NCI-H1105 treated with DMSO at 0.1 percent for 48 hours (cell line): Measurements from ENCODE around the gene LCE4A.
"Not testable (repeated sequence)": the region's sequence is repeated elsewhere in the genome, so short reads cannot be mapped to it uniquely, and the experiment has no call there.

Source experiments
- DNase-seq: peaks from one replicate; lab custom pipeline; 2025; lab: John Stamatoyannopoulos, UW

Gene LCE4A

GRCh38 chr1:152707860-152708259, at the start of gene LCE4A:
Gene LCE4A (plus strand): TSS chr1:152708160. CDS start chr1:152709076, 916 bp downstream.
- no peak for DNase-seq

- no peak for DNase-seq
These were observed 49.3 kb upstream of the LCE4A start for GRCh38 chr1:152658649-152659048.

DNA sequence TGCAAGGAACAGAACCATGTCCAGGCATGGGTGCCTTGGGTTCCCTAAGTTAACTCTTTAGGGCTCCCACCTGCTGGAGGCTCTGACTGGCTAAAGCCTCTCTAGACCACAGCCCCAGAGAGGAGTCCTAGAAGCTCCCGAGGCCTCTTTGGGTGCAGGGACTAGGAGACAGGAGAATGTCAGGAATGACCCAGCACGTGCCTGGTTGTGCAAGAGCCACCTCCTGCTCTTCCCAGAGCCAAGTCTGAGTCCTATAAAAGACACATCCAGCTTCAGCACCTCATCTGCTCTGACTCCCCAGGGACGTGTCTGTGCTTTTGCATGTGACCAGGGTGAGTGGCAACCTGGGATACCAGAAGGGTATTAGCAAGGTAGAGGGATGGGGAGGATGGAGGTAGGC, 44.9 kb upstream of the LCE4A start, which contains the start of gene LCE2D:
TSS of gene LCE2D (plus strand) at position 283 of the 400 bp plus-strand sequence. CDS start 726 bp downstream, outside the sequence.
- DNase-seq: no peak

DNA sequence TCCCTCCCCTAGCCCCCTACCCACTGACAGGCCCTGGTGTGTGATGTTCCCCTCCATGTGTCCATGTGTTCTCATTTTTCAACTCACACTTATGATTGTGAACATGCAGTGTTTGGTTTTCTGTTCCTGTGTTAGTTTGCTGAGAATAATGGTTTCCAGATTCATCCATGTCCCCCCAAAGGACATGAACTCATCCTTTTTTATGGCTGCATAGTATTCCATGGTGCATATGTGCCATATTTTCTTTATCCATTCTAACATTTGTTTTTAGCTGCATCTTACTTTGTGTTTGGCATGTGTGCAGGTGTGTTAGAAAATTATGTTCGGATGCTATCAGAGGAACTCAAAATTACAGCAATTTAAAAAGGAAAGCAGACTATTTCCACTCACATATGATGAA, 41.8 kb upstream of the LCE4A start:
- not testable (repeated sequence) for DNase-seq

GRCh38 chr1:152667648-152668047, 40.3 kb upstream of the LCE4A start:
- DNase-seq: no peak

- no peak for DNase-seq
These were observed 34.9 kb upstream of the LCE4A start for GRCh38 chr1:152673016-152673415.

DNA sequence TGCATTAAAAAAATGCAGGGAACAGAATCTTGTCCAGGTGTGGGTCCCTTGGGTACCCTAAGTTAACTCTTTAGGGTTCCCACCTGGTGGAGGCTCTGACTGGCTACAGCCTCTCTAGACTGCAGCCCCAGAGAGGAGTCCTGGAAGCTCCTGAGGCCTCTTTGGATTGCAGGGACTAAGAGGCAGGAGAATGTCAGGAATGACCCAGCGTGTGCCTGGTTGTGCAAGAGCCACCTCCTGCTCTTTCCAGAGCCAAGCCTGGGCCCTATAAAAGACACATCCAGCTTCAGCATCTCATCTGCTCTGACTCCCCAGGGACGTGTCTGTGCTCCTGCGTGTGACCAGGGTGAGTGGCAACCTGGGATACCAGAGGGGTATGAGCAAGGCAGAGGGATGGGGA, 33.0 kb upstream of the LCE4A start, which contains the start of gene LCE2C:
TSS of gene LCE2C (plus strand) at position 297 of the 400 bp plus-strand sequence. CDS start 737 bp downstream, outside the sequence.
- DNase-seq: not testable (repeated sequence)

DNA sequence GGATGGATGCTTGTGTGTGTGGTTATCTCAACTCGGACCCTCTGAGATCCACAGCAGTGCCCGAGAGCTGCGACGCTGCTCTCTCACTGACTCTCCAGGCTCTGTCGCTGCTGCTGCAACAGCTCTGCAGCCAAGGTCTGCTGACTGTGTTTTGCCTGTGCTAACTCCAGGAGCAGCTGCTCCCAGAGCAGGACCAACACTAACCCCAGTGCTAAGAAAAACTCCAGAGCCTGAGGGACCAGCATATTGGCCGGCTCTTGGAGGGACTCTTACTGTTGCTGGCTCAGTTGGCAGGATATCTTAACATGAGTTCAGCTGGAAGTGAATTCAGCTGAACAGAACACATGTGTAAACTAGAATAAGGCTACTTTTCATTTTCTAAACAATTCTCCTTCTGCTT, 28.5 kb upstream of the LCE4A start:
- DNase-seq: no peak

DNA sequence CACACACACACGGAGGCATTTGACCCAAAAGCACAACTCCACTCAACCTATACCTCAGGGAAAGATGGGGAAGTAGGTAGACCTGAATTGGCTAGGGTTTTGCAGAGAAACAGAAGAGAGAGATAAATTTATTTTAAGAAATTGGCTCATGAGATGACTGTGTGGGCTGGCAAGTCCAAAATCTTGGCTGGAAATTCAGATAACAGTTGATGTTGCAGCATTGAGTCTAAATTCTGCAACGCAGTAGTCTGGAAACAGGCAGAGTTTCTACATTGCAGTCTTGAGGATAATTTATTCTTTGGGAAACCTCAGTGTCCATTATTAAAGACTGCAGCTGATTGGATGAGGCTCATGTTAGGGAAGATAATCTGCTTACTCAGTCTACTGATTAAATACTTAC, 26.3 kb upstream of the LCE4A start:
- no peak for DNase-seq

GRCh38 chr1:152683846-152684245, 24.1 kb upstream of the LCE4A start:
- no peak for DNase-seq

DNA sequence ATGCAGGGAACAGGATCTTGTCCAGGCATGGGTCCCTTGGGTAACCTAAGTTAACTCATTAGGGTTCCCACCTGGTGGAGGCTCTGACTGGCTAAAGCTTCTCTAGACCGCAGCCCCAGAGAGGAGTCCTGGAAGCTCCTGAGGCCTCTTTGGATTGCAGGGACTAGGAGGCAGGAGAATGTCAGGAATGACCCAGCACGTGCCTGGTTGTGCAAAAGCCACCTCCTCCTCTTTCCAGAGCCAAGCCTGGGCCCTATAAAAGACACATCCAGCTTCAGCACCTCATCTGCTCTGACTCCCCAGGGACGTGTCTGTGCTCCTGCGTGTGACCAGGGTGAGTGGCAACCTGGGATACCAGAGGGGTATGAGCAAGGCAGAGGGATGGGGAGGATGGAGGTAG, 22.1 kb upstream of the LCE4A start, which contains the start of gene LCE2B:
TSS of gene LCE2B (plus strand) at position 301 of the 400 bp plus-strand sequence. CDS start 721 bp downstream, outside the sequence.
- DNase-seq: not testable (repeated sequence)

- DNase-seq: no peak
These were observed 10.0 kb upstream of the LCE4A start, which contains the start of gene LCE2A for GRCh38 chr1:152697701-152698600. Gene LCE2A (plus strand): TSS chr1:152698345. CDS start chr1:152698902, 557 bp downstream.

DNA sequence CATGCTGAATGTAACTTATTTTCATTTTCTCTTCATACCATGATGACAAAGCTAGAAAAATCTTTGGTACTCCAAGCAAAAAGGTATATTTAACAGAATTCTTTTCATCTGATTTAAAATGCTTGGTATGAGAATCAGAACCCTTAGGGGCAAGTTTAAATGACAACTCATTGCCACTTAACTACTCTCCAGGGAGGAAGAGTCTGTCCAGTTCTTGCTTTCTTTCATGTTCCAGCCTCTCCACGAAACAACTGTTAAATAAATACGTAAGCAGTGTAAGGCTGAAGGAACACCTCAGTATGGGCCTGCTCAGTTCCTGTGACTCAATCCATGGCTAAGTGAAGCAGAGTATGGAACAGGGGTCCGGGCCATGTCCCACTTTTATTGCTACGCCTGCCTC, 8.2 kb upstream of the LCE4A start:
- DNase-seq: no peak

DNA sequence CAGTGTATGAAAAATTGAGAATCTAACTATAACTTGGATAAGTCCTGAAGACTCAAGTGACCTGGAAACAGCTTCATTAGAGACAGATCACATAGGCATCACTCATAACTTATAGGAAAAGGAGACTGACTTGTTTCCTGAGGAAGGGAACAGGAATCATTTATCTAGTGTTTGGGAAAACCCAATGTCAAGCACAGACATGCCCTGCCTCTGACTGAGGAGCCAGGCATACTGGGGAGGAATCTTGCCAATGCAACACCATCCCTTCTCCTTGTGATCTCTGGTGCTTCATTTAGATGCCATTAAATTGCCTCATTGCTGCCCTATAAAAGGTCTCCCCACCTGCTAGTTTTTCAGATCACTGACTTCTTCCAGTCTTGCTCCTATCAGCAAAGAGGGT, 10.3 kb downstream of the LCE4A start:
- no peak for DNase-seq

DNA sequence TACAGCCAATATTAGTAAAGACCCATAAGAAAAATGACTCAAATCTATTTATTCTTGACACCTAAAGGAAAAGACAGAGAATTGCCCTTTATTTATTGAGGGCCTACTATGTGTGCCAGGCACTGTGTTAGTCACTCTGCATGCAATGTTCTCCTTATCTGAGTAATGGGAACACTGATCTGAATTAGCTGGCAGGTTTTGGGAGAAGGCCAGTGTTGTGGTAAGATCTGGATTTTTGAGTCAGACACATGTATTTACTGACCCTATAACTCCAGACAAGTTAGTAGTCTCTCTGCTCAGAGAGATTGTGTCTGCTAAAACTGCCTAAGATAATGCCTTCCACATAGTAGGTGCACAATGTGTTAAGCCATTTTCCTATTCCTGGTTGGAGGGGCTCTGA, 17.3 kb downstream of the LCE4A start:
- no peak for DNase-seq

- no peak for DNase-seq
These were observed 21.0 kb downstream of the LCE4A start for GRCh38 chr1:152728986-152729385.

- no peak for DNase-seq
These were observed 27.7 kb downstream of the LCE4A start for GRCh38 chr1:152735648-152736047.

GRCh38 chr1:152737997-152738396, 30.0 kb downstream of the LCE4A start:
- no peak for DNase-seq

DNA sequence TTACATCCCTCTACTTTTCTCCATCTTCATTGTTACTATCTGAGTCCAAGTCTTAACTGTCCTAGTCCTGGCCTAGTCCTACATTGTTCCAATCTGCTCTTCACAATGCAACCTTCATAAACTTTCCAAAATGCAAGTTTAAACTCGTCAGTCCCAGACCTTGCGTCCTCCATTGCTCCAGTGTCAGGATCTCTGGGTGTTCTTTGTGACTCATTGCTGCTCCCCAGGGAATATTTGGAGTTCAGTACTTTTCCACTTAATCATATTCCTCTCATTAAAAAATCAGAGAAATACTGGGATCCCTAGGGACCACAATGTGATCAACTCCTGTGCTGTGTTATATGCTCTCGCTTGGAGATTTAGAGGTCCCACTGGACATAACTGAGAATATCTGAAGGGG, 31.9 kb downstream of the LCE4A start:
- no peak for DNase-seq

GRCh38 chr1:152741656-152742055, 33.7 kb downstream of the LCE4A start:
- no peak for DNase-seq

GRCh38 chr1:152743371-152744145, 35.6 kb downstream of the LCE4A start:
- DNase-seq: no peak

DNA sequence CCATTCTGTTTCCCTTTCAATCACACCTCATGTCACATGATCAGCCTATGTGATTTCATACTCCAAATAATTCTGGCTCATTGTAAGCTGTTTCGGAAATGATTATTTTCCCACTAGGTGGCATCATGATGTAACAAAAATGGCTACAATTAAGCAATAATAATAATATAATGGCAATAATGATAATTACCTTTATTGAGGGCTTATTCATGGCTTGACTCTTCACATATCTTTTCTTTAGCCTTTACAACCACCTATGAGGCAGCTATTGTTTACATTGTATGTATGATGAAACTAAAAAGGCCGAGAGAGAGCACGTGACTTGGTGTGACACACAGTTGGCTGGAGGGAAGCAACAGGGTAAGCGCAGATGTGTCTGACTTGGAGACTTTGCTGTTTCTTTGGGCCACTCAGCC, 37.3 kb downstream of the LCE4A start:
- peak; percentile 9 for DNase-seq
